Measurements from ENCODE around the gene HOXD9.

HOXD9 gene

GRCh38 chr2:176146101-176146500, 23.6 kb downstream of the HOXD9 start:
- H3K4me3 ChIP-seq (ENCODE audit: low read length): no peak overlapping the region
- no peak overlapping the region for H3K27ac ChIP-seq (ENCODE audit: low read length)
- H3K36me3 ChIP-seq (ENCODE audit: control insufficient read depth, insufficient read depth, low read length): no peaks in the 10 kb centered on the region
- H3K4me1 ChIP-seq (ENCODE audit: control insufficient read depth, insufficient read depth, low read length): no peaks in the 10 kb centered on the region
- WGBS (ENCODE audit: insufficient coverage, insufficient read length): no CpG with 5 or more reads among the region's 6 CpGs
- DNase-seq (ENCODE audit: low read depth, low spot score): no peak
- H3K27me3 ChIP-seq (ENCODE audit: control insufficient read depth, insufficient read depth, low read length): peaks cover 95% of the 10 kb centered on the region
- no peaks in the 10 kb centered on the region for H3K9me3 ChIP-seq (ENCODE audit: control insufficient read depth, insufficient read depth, low read length)

DNA sequence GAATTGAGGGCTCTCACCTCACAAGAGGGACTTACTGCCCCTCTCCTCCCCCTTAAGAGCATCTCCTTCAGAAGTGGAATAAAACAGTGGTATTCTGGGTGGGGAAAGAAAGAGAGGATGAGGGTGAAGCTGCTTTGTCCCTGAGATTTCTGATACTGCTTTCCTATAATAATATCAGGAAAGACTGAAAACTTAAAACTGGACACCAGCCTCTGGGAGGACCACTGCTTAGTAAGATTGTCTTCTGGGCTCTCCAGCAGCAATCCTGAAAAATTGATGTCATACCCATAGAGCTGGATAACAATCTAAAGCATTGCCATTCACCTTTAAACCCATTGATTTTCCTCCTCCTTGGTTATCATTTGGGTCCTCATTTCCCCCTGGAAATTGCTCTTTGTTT, 24.1 kb downstream of the HOXD9 start:
- Histone ChIP-seq H3K4me3 (ENCODE audit: low read length) (no peak overlapping the region), H3K27me3 (ENCODE audit: control insufficient read depth, insufficient read depth, low read length) (peaks cover 95% of the 10 kb centered on the region), H3K4me1 (ENCODE audit: control insufficient read depth, insufficient read depth, low read length) (no peaks in the 10 kb centered on the region), H3K27ac (ENCODE audit: low read length) (no peak overlapping the region), H3K36me3 (ENCODE audit: control insufficient read depth, insufficient read depth, low read length) (no peaks in the 10 kb centered on the region), H3K9me3 (ENCODE audit: control insufficient read depth, insufficient read depth, low read length) (no peaks in the 10 kb centered on the region)
- no peak for DNase-seq (ENCODE audit: low read depth, low spot score)

GRCh38 chr2:176147210-176147799, 24.8 kb downstream of the HOXD9 start:
- no peaks in the 10 kb centered on the region for H3K4me1 ChIP-seq (ENCODE audit: control insufficient read depth, insufficient read depth, low read length)
- H3K4me3 ChIP-seq (ENCODE audit: low read length): no peak overlapping the region
- peaks cover 94% of the 10 kb centered on the region for H3K27me3 ChIP-seq (ENCODE audit: control insufficient read depth, insufficient read depth, low read length)
- H3K9me3 ChIP-seq (ENCODE audit: control insufficient read depth, insufficient read depth, low read length): no peaks in the 10 kb centered on the region
- WGBS (ENCODE audit: insufficient coverage, insufficient read length): no CpG with 5 or more reads among the region's 32 CpGs
- DNase-seq (ENCODE audit: low read depth, low spot score): no peak
- no peak overlapping the region for H3K27ac ChIP-seq (ENCODE audit: low read length)
- no peaks in the 10 kb centered on the region for H3K36me3 ChIP-seq (ENCODE audit: control insufficient read depth, insufficient read depth, low read length)

DNA sequence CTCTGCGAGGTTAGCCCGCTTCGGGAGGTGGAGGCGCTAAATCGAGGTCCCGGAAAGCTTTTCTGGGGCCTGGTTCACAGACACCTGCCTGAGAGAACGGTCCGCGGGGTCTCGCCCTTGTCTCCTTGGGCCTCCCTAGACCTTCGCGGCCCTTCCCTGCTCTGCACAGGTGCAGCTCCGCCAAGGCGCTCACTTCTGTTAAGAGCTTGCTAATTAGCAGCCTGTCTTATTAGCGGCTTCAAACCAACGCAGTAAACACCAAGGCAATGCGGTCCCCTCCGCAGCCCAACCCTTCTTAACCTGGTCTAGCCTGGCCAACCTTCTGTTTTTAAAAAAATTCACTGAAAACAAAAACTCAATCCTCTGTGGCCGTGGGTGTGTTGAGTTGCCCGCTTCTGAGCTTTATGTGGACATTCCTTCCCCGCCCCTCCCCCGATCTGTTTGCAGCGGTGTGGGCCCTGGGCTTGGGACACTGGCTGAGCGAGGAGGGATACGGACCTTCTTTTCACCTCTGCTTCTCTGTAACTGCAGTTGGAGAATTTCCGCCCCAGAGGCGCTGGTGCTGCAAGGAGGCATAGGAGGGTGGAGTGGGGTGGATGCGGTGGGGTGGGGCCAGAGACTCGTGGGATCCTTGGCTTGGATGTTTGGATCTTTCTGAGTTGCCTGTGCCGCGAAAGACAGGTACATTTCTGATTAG, 25.4 kb downstream of the HOXD9 start:
- no peaks in the 10 kb centered on the region for H3K9me3 ChIP-seq (ENCODE audit: control insufficient read depth, insufficient read depth, low read length)
- peaks cover 94% of the 10 kb centered on the region for H3K27me3 ChIP-seq (ENCODE audit: control insufficient read depth, insufficient read depth, low read length)
- H3K27ac ChIP-seq (ENCODE audit: low read length): no peak overlapping the region
- no peaks in the 10 kb centered on the region for H3K4me1 ChIP-seq (ENCODE audit: control insufficient read depth, insufficient read depth, low read length)
- whole genome bisulfite sequencing (ENCODE audit: insufficient coverage, insufficient read length): no CpG with 5 or more reads among the region's 31 CpGs
- H3K4me3 ChIP-seq (ENCODE audit: low read length): no peak overlapping the region
- no peaks in the 10 kb centered on the region for H3K36me3 ChIP-seq (ENCODE audit: control insufficient read depth, insufficient read depth, low read length)
- DNase-seq (ENCODE audit: low read depth, low spot score): no peak

GRCh38 chr2:176148751-176149421, 26.4 kb downstream of the HOXD9 start:
- Histone ChIP-seq H3K27me3 (ENCODE audit: control insufficient read depth, insufficient read depth, low read length) (peaks cover 94% of the 10 kb centered on the region), H3K4me1 (ENCODE audit: control insufficient read depth, insufficient read depth, low read length) (no peaks in the 10 kb centered on the region), H3K9me3 (ENCODE audit: control insufficient read depth, insufficient read depth, low read length) (no peaks in the 10 kb centered on the region), H3K4me3 (ENCODE audit: low read length) (no peak overlapping the region), H3K27ac (ENCODE audit: low read length) (no peak overlapping the region), H3K36me3 (ENCODE audit: control insufficient read depth, insufficient read depth, low read length) (no peaks in the 10 kb centered on the region)
- no peak for DNase-seq (ENCODE audit: low read depth, low spot score)
- no CpG with 5 or more reads among the region's 11 CpGs for WGBS (ENCODE audit: insufficient coverage, insufficient read length)

GRCh38 chr2:176149481-176149938, 27.0 kb downstream of the HOXD9 start:
- Histone ChIP-seq H3K27me3 (ENCODE audit: control insufficient read depth, insufficient read depth, low read length) (peaks cover 96% of the 10 kb centered on the region), H3K4me1 (ENCODE audit: control insufficient read depth, insufficient read depth, low read length) (no peaks in the 10 kb centered on the region), H3K4me3 (ENCODE audit: low read length) (no peak overlapping the region), H3K36me3 (ENCODE audit: control insufficient read depth, insufficient read depth, low read length) (no peaks in the 10 kb centered on the region), H3K27ac (ENCODE audit: low read length) (no peak overlapping the region), H3K9me3 (ENCODE audit: control insufficient read depth, insufficient read depth, low read length) (no peaks in the 10 kb centered on the region)
- DNase-seq (ENCODE audit: low read depth, low spot score): no peak
- no CpG with 5 or more reads among the region's 22 CpGs for WGBS (ENCODE audit: insufficient coverage, insufficient read length)

GRCh38 chr2:176149939-176150583, 27.5 kb downstream of the HOXD9 start:
- no peak overlapping the region for H3K27ac ChIP-seq (ENCODE audit: low read length)
- no peak overlapping the region for H3K4me3 ChIP-seq (ENCODE audit: low read length)
- H3K27me3 ChIP-seq (ENCODE audit: control insufficient read depth, insufficient read depth, low read length): peaks cover 97% of the 10 kb centered on the region
- H3K36me3 ChIP-seq (ENCODE audit: control insufficient read depth, insufficient read depth, low read length): no peaks in the 10 kb centered on the region
- WGBS (ENCODE audit: insufficient coverage, insufficient read length): no CpG with 5 or more reads among the region's 24 CpGs
- H3K9me3 ChIP-seq (ENCODE audit: control insufficient read depth, insufficient read depth, low read length): no peaks in the 10 kb centered on the region
- H3K4me1 ChIP-seq (ENCODE audit: control insufficient read depth, insufficient read depth, low read length): no peaks in the 10 kb centered on the region; the same call in 1 of the 2 replicates
- DNase-seq (ENCODE audit: low read depth, low spot score): no peak

DNA sequence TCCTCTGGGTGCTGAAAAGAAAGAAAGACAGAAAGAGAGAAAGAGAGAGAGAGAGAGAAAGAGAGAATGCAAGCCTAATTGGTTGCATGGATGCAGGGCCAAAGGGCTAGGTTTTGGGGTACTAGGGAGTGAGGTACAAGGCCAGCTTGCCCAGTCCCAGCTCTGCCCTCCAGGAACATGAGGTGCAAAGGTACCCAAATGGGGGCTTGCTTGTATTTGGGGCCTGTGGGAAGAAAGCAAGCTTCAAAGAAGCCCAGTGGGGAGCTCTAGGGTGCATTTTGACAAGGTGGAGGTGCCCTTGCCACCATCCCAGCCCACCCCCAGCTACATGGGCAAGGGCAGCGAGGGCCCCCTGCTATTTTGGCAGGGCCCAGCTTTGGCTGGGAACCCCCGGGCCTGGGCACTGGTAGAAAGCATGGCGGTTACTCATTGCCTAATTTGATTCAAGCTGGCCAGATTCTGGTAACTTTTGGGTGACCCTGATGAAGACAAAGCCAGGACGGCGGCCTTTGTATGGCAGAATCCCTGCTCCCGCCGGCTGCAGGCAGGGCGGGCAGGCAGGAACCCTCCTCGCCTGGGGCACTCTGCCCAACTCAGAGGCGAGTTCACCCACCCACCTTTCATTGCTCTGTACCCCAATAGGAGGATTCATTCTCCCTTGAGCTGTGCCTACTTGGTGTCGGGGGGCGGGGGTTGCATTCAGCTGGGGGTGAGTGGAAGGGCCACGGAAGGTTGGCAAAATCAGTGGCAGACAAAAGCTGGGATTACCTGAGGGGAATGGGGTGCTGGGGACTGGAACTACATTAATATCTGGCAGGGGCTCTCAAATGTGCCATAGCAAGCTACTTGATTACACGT, 28.3 kb downstream of the HOXD9 start:
- Histone ChIP-seq H3K36me3 (ENCODE audit: control insufficient read depth, insufficient read depth, low read length) (no peaks in the 10 kb centered on the region), H3K9me3 (ENCODE audit: control insufficient read depth, insufficient read depth, low read length) (no peaks in the 10 kb centered on the region), H3K27me3 (ENCODE audit: control insufficient read depth, insufficient read depth, low read length) (peaks cover 97% of the 10 kb centered on the region), H3K4me1 (ENCODE audit: control insufficient read depth, insufficient read depth, low read length) (no peaks in the 10 kb centered on the region; the same call in 1 of the 2 replicates), H3K27ac (ENCODE audit: low read length) (no peak overlapping the region), H3K4me3 (ENCODE audit: low read length) (no peak overlapping the region)
- WGBS (ENCODE audit: insufficient coverage, insufficient read length): no CpG with 5 or more reads among the region's 14 CpGs
- no peak for DNase-seq (ENCODE audit: low read depth, low spot score)

- H3K27me3 ChIP-seq (ENCODE audit: control insufficient read depth, insufficient read depth, low read length): peaks cover 97% of the 10 kb centered on the region
- no peaks in the 10 kb centered on the region for H3K9me3 ChIP-seq (ENCODE audit: control insufficient read depth, insufficient read depth, low read length)
- no peak within 1 kb of the TSS for H3K27ac ChIP-seq (ENCODE audit: low read length)
- H3K4me3 ChIP-seq (ENCODE audit: low read length): no peak within 1 kb of the TSS
- no peak for DNase-seq (ENCODE audit: low read depth, low spot score)
- no peaks in the 10 kb centered on the region; the same call in 1 of the 2 replicates for H3K4me1 ChIP-seq (ENCODE audit: control insufficient read depth, insufficient read depth, low read length)
- H3K36me3 ChIP-seq (ENCODE audit: control insufficient read depth, insufficient read depth, low read length): no peaks in the 10 kb centered on the region
- no CpG with 5 or more reads among the region's 55 CpGs for whole genome bisulfite sequencing (ENCODE audit: insufficient coverage, insufficient read length)
These were observed 29.1 kb downstream of the HOXD9 start, which contains the start of gene HOXD4 for GRCh38 chr2:176151442-176152287. Gene HOXD4, plus strand, starts transcription at chr2:176151550. Its CDS starts 84 bp downstream, at chr2:176151634.
